Loucy (cell line): Measurements from ENCODE around the gene MYOD1.

ENCODE experiments used
- EZH2phosphoT487 ChIP-seq: fragments of 200-600 bp; IDR thresholded peaks from 2 replicates; pipeline ENCODE4 v1.6.1; 2018; ENCODE audit warnings: antibody characterized with exemption, mild to moderate bottlenecking, moderate library complexity, borderline replicate concordance
- TF ChIP-seq, protein P1 (sequence below): fragments of 200-600 bp; sonication (generic); conservative IDR thresholded peaks from 2 replicates; pipeline ENCODE4 v1.5.1; 2014; ENCODE audit warnings: mild to moderate bottlenecking, antibody characterized with exemption, low read length

GRCh38 chr11:17766073-17766359 lies 46.6 kb downstream of the MYOD1 start:
- TF ChIP-seq, protein P1, sequence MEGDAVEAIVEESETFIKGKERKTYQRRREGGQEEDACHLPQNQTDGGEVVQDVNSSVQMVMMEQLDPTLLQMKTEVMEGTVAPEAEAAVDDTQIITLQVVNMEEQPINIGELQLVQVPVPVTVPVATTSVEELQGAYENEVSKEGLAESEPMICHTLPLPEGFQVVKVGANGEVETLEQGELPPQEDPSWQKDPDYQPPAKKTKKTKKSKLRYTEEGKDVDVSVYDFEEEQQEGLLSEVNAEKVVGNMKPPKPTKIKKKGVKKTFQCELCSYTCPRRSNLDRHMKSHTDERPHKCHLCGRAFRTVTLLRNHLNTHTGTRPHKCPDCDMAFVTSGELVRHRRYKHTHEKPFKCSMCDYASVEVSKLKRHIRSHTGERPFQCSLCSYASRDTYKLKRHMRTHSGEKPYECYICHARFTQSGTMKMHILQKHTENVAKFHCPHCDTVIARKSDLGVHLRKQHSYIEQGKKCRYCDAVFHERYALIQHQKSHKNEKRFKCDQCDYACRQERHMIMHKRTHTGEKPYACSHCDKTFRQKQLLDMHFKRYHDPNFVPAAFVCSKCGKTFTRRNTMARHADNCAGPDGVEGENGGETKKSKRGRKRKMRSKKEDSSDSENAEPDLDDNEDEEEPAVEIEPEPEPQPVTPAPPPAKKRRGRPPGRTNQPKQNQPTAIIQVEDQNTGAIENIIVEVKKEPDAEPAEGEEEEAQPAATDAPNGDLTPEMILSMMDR = no peak
- no peak for TF ChIP-seq EZH2phosphoT487
